ENCODE results near the gene ANKRD11.
"Not testable (repeated sequence)": the region's sequence is repeated elsewhere in the genome, so short reads cannot be mapped to it uniquely, and the experiment has no call there.

Gene ANKRD11

GRCh38 chr16:89299357-89300111 lies 190.8 kb downstream of the ANKRD11 start:
- not testable (repeated sequence) for DNase-seq (ENCODE audit: low read depth in 2 of 2)

- no peak for DNase-seq (ENCODE audit: low read depth in 2 of 2)
Observed at GRCh38 chr16:89298623-89299225, 191.6 kb downstream of the ANKRD11 start.

GRCh38 chr16:89297910-89298545 lies 192.3 kb downstream of the ANKRD11 start:
- no peak for DNase-seq (ENCODE audit: low read depth in 2 of 2)

GRCh38 chr16:89297156-89297874 lies 193.0 kb downstream of the ANKRD11 start:
- DNase-seq (ENCODE audit: low read depth in 2 of 2) = no peak

- no peak for DNase-seq (ENCODE audit: low read depth in 2 of 2)
Observed at GRCh38 chr16:89295915-89296314, 194.4 kb downstream of the ANKRD11 start.

- DNase-seq (ENCODE audit: low read depth in 2 of 2) = no peak
Observed at GRCh38 chr16:89295071-89295900, 195.1 kb downstream of the ANKRD11 start.

GRCh38 chr16:89294486-89294885 lies 195.9 kb downstream of the ANKRD11 start:
- DNase-seq (ENCODE audit: low read depth in 2 of 2) = no peak

GRCh38 chr16:89293276-89294143 lies 196.9 kb downstream of the ANKRD11 start:
- no peak for DNase-seq (ENCODE audit: low read depth in 2 of 2)

- no peak for DNase-seq (ENCODE audit: low read depth in 2 of 2)
Observed at GRCh38 chr16:89292443-89293078, 197.8 kb downstream of the ANKRD11 start.

- DNase-seq (ENCODE audit: low read depth in 2 of 2) = no peak
Observed at GRCh38 chr16:89291776-89292175, 198.6 kb downstream of the ANKRD11 start.

GRCh38 chr16:89291363-89291762 lies 199.0 kb downstream of the ANKRD11 start:
- no peak for DNase-seq (ENCODE audit: low read depth in 2 of 2)

- DNase-seq (ENCODE audit: low read depth in 2 of 2) = no peak
Observed at GRCh38 chr16:89290887-89291286, 199.5 kb downstream of the ANKRD11 start.

- no peak for DNase-seq (ENCODE audit: low read depth in 2 of 2)
Observed at GRCh38 chr16:89290472-89290871, 199.9 kb downstream of the ANKRD11 start.

- DNase-seq (ENCODE audit: low read depth in 2 of 2) = peak in 1 of 2 experiments; percentile 8
Observed at GRCh38 chr16:89289428-89290395, 200.6 kb downstream of the ANKRD11 start.

- no peak for DNase-seq (ENCODE audit: low read depth in 2 of 2)
Observed at GRCh38 chr16:89288966-89289365, 201.4 kb downstream of the ANKRD11 start.

- DNase-seq (ENCODE audit: low read depth in 2 of 2) = no peak
Observed at GRCh38 chr16:89288577-89288844, 201.8 kb downstream of the ANKRD11 start.

- DNase-seq (ENCODE audit: low read depth in 2 of 2) = no peak
Observed at GRCh38 chr16:89287777-89288576, 202.4 kb downstream of the ANKRD11 start.

GRCh38 chr16:89286096-89286495 lies 204.3 kb downstream of the ANKRD11 start:
- no peak for DNase-seq (ENCODE audit: low read depth in 2 of 2)

Data from fibroblast of skin of left biceps (primary cell).